Heart left ventricle (tissue), 13 donors: ENCODE results near the gene FREM3.

ENCODE experiments used
- CTCF ChIP-seq, 12 donors: fragments of 200-600 bp; sonication (generic) in 4 of 12; IDR thresholded peaks; one replicate each; pipeline versions ENCODE4 v1.5.0 to v1.8.0; 2018 to 2022; ENCODE audit warnings: antibody characterized with exemption in 12 of 12, mild to moderate bottlenecking in 5 of 12
- POLR2A ChIP-seq, 2 donors: fragments of 450-650 bp; IDR thresholded peaks; one replicate each; pipeline ENCODE4 v1.6.1; 2017; ENCODE audit warnings: antibody characterized with exemption in 2 of 2, mild to moderate bottlenecking in 2 of 2, moderate library complexity in 2 of 2
- donor health status: ischemic (EF 13 %, LVEDD 7.1; RV severe dilation, severe dysfunction).
- donor health status: DM: no; HTN: yes; CAD: no.
- donor health status: DM: no; HTN: no; CAD: no.
- donor health status: ischemic (EF 25% LVEDD 6.9; RV normal size, moderate dysfunction).
- donor health status: ischemic (EF 25% LVEDD 5.7; RV mildly dilated, moderate dysfunction).
- donor health status: ischemic (EF 35%, LVEDD 5.7; RV mildly dilated, moderate dysfunction).
- donor health status: nonischemic (EF 11% LVEDD 7.7; RV severe dilation, severe dysfunction).
- donor health status: DM: yes; HTN: yes; CAD: no.
- donor health status: PGD.
- donor health status: ischemic (EF 29% LVEDD 5.4; RV normal size, mild dysfunction).
- donor health status: nonischemic (EF 23%, LVEDD 6.1; RV moderate dilation, normal function).

DNA sequence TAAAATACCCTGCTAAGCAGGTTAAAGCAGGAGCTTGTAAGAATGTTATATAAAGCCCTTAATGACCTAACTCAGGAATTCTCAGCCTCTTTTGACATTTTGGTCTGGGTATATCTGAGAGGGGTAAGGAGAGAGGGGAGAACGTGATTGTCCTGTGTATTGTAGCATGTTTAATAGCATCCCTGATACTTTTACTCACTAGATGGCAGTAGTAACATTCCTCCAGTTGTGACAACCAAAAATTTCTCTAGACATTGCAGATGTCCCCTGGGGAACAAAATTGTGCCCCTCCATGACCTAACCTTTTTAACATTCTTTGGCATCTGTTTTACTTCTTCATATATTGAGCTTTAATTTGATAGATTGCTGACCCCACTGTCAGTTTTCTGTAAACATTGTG is 169.1 kb downstream of the FREM3 start:
- peak in 11 of 12 donors; percentile 11 to 57 (median 30) for TF ChIP-seq CTCF (IDR thresholded peaks at IDR 0.05)
- TF ChIP-seq POLR2A (IDR thresholded peaks at IDR 0.05) = no peak
